ENCODE results near the gene MXI1.
"Not testable (repeated sequence)": the region's sequence is repeated elsewhere in the genome, so short reads cannot be mapped to it uniquely, and the experiment has no call there.

Gene MXI1

GRCh38 chr10:110184398-110184797, 23.0 kb upstream of the MXI1 start:
- no peak for DNase-seq

- not testable (repeated sequence) for DNase-seq
Observed at GRCh38 chr10:110185646-110186182, 21.7 kb upstream of the MXI1 start.

GRCh38 chr10:110190170-110190569, 17.2 kb upstream of the MXI1 start:
- no peak for DNase-seq

GRCh38 chr10:110192552-110192951, 14.9 kb upstream of the MXI1 start:
- DNase-seq: no peak

- DNase-seq: no peak
Observed at GRCh38 chr10:110200503-110200902, 6.9 kb upstream of the MXI1 start.

GRCh38 chr10:110201046-110201445, 6.4 kb upstream of the MXI1 start:
- DNase-seq: not testable (repeated sequence)

- no peak for DNase-seq
Observed at GRCh38 chr10:110203500-110204455, 3.6 kb upstream of the MXI1 start.

- no peak for DNase-seq
Observed at GRCh38 chr10:110205051-110205675, 2.2 kb upstream of the MXI1 start.

- no peak for DNase-seq
Observed at GRCh38 chr10:110207805-110208613, 604 bp downstream of the MXI1 start.

GRCh38 chr10:110208614-110209453, 1.4 kb downstream of the MXI1 start:
- DNase-seq: no peak

GRCh38 chr10:110209454-110209925, 2.1 kb downstream of the MXI1 start:
- DNase-seq: peak in 1 of 2 experiments; percentile 29

- no peak for DNase-seq
Observed at GRCh38 chr10:110209926-110210673, 2.7 kb downstream of the MXI1 start.

- peak; percentile 34 to 75 for DNase-seq
Observed at GRCh38 chr10:110210674-110211464, 3.5 kb downstream of the MXI1 start.

- DNase-seq: no peak
Observed at GRCh38 chr10:110211465-110211843, 4.0 kb downstream of the MXI1 start.

- no peak for DNase-seq
Observed at GRCh38 chr10:110212119-110213006, 5.0 kb downstream of the MXI1 start.

GRCh38 chr10:110214371-110214826, 7.0 kb downstream of the MXI1 start:
- DNase-seq: no peak

GRCh38 chr10:110215286-110216170, 8.1 kb downstream of the MXI1 start:
- DNase-seq: no peak

GRCh38 chr10:110216240-110216639, 8.8 kb downstream of the MXI1 start:
- no peak for DNase-seq

Measured in NCI-H187 (cell line).